ENCODE data around the gene KLRF1.

The KLRF1 gene

GRCh38 chr12:9867531-9867930 is 40.2 kb downstream of the KLRF1 start:
- H3K4me3 ChIP-seq (ENCODE audit: severe bottlenecking), result no peak overlapping the region
- ATAC-seq (ENCODE audit: low read depth) (no peak), DNase-seq (ENCODE audit: low spot score) (no peak)
- H3K4me1 ChIP-seq (ENCODE audit: insufficient read depth, poor library complexity, severe bottlenecking), result peaks cover 12% of the 10 kb centered on the region
- H3K9me3 ChIP-seq (ENCODE audit: severe bottlenecking), result no peaks in the 10 kb centered on the region
- no peak for TF ChIP-seq CTCF (IDR thresholded peaks at IDR 0.05; ENCODE audit: poor library complexity, severe bottlenecking)
- no peaks in the 10 kb centered on the region for H3K36me3 ChIP-seq (ENCODE audit: low read depth)
- H3K27ac ChIP-seq (ENCODE audit: poor library complexity, severe bottlenecking), result no peak overlapping the region
- H3K27me3 ChIP-seq (ENCODE audit: insufficient read depth, poor library complexity, severe bottlenecking), result no peaks in the 10 kb centered on the region

GRCh38 chr12:9868311-9868801 is 41.1 kb downstream of the KLRF1 start:
- ATAC-seq (ENCODE audit: low read depth) (no peak), DNase-seq (ENCODE audit: low spot score) (no peak)
- H3K4me3 ChIP-seq (ENCODE audit: severe bottlenecking), result no peak overlapping the region
- no peaks in the 10 kb centered on the region for H3K36me3 ChIP-seq (ENCODE audit: low read depth)
- H3K4me1 ChIP-seq (ENCODE audit: insufficient read depth, poor library complexity, severe bottlenecking), result peaks cover 12% of the 10 kb centered on the region
- no peak for TF ChIP-seq CTCF (IDR thresholded peaks at IDR 0.05; ENCODE audit: poor library complexity, severe bottlenecking)
- no peaks in the 10 kb centered on the region for H3K9me3 ChIP-seq (ENCODE audit: severe bottlenecking)
- H3K27me3 ChIP-seq (ENCODE audit: insufficient read depth, poor library complexity, severe bottlenecking), result no peaks in the 10 kb centered on the region
- no peak overlapping the region for H3K27ac ChIP-seq (ENCODE audit: poor library complexity, severe bottlenecking)

- Histone ChIP-seq H3K36me3 (ENCODE audit: low read depth) (no peaks in the 10 kb centered on the region), H3K27ac (ENCODE audit: poor library complexity, severe bottlenecking) (peak overlapping the region; percentile 42), H3K27me3 (ENCODE audit: insufficient read depth, poor library complexity, severe bottlenecking) (no peaks in the 10 kb centered on the region), H3K4me3 (ENCODE audit: severe bottlenecking) (peak overlapping the region; percentile 26), H3K4me1 (ENCODE audit: insufficient read depth, poor library complexity, severe bottlenecking) (peaks cover 12% of the 10 kb centered on the region), H3K9me3 (ENCODE audit: severe bottlenecking) (no peaks in the 10 kb centered on the region)
- DNase-seq (ENCODE audit: low spot score) (no peak), ATAC-seq (ENCODE audit: low read depth) (no peak)
- TF ChIP-seq CTCF (IDR thresholded peaks at IDR 0.05; ENCODE audit: poor library complexity, severe bottlenecking), result no peak
Measured at GRCh38 chr12:9868951-9869306, 41.6 kb downstream of the KLRF1 start.

- DNase-seq (ENCODE audit: low spot score) (no peak), ATAC-seq (ENCODE audit: low read depth) (peak; percentile 80)
- H3K9me3 ChIP-seq (ENCODE audit: severe bottlenecking), result no peaks in the 10 kb centered on the region
- no peaks in the 10 kb centered on the region for H3K27me3 ChIP-seq (ENCODE audit: insufficient read depth, poor library complexity, severe bottlenecking)
- H3K4me3 ChIP-seq (ENCODE audit: severe bottlenecking), result peak within 1 kb of the TSS; percentile 26
- H3K4me1 ChIP-seq (ENCODE audit: insufficient read depth, poor library complexity, severe bottlenecking), result peaks cover 12% of the 10 kb centered on the region
- H3K36me3 ChIP-seq (ENCODE audit: low read depth), result no peaks in the 10 kb centered on the region
- H3K27ac ChIP-seq (ENCODE audit: poor library complexity, severe bottlenecking), result peak within 1 kb of the TSS; percentile 42
- no peak for TF ChIP-seq CTCF (IDR thresholded peaks at IDR 0.05; ENCODE audit: poor library complexity, severe bottlenecking)
Measured at GRCh38 chr12:9869307-9870161, 42.3 kb downstream of the KLRF1 start, which contains the start of gene CLEC2B. TSS of gene CLEC2B (minus strand) at chr12:9869354.

Measured in RWPE2 (cell line).